ENCODE data around the gene C1GALT1C1.

- TF ChIP-seq CTCF (IDR thresholded peaks at IDR 0.05; ENCODE audit: low read depth, low read length) (no peak), EZH2phosphoT487 (IDR thresholded peaks at IDR 0.05; ENCODE audit: low read depth) (no peak)
Measured at GRCh38 chrX:120660637-120661036, 30.8 kb upstream of the C1GALT1C1 start.
